Type B pancreatic cell (in vitro differentiated cells): ENCODE data around the gene MTO1. TPM values are rescaled to one million over a fixed set of nuclear protein-coding genes. Genes with fewer than 3 reads are reported as not detected.
"Not testable (repeated sequence)": the region's sequence is repeated elsewhere in the genome, so short reads cannot be mapped to it uniquely, and the experiment has no call there.

Experiments
- DNase-seq: peaks from one replicate; pipeline ENCODE4 v3.0.0; 2021; ENCODE audit warnings: mixed read lengths; ENCODE audit not compliant: unreplicated experiment; ENCODE audit errors: extremely low spot score
- H3K27ac Mint-ChIP-seq: 2 replicates; pipeline ENCODE4 v1.8.0; 2021; ENCODE audit warnings: mild to moderate bottlenecking, mixed read lengths
- H3K27me3 Mint-ChIP-seq: 2 replicates; pipeline ENCODE4 v1.8.0; 2021; ENCODE audit warnings: mixed read lengths
- H3K36me3 Mint-ChIP-seq: 2 replicates; pipeline ENCODE4 v1.8.0; 2021; ENCODE audit warnings: mixed read lengths
- H3K4me1 Mint-ChIP-seq: one replicate; pipeline ENCODE4 v1.8.0; 2021; ENCODE audit warnings: mixed read lengths; ENCODE audit not compliant: unreplicated experiment
- H3K4me3 Mint-ChIP-seq: 2 replicates; pipeline ENCODE4 v1.8.0; 2021; ENCODE audit warnings: mild to moderate bottlenecking, mixed read lengths
- H3K9me3 Mint-ChIP-seq: 2 replicates; pipeline ENCODE4 v1.8.0; 2021; ENCODE audit warnings: mixed read lengths
- CTCF ChIP-seq: fragments of 200-600 bp; sonication (generic); conservative IDR thresholded peaks from 2 replicates; pipeline ENCODE4 v1.5.0; 2021; ENCODE audit warnings: antibody characterized with exemption, mild to moderate bottlenecking
- total RNA-seq: library from RNA; stranded (reverse); gene quantifications from 2 replicates; pipeline ENCODE4 v1.2.1, GENCODE V29; 2021; ENCODE audit warnings: low replicate concordance

The MTO1 gene
- total RNA-seq, 1 donor from 2014 or later: 28.0 TPM

GRCh38 chr6:73435236-73435635 is 26.3 kb upstream of the MTO1 start:
- H3K9me3 Mint-ChIP-seq: no peaks in the 10 kb centered on the region
- no peak overlapping the region for H3K27ac Mint-ChIP-seq
- H3K36me3 Mint-ChIP-seq: no peaks in the 10 kb centered on the region
- TF ChIP-seq CTCF: no peak
- H3K27me3 Mint-ChIP-seq: no peaks in the 10 kb centered on the region
- no peaks in the 10 kb centered on the region for H3K4me1 Mint-ChIP-seq
- H3K4me3 Mint-ChIP-seq: no peak overlapping the region
- no peak for DNase-seq

- Mint-ChIP-seq H3K27me3 (peaks cover 5% of the 10 kb centered on the region), H3K27ac (no peak overlapping the region), H3K4me1 (no peaks in the 10 kb centered on the region), H3K36me3 (no peaks in the 10 kb centered on the region), H3K4me3 (no peak overlapping the region), H3K9me3 (no peaks in the 10 kb centered on the region)
- DNase-seq: no peak
- no peak for TF ChIP-seq CTCF
Observed at GRCh38 chr6:73443555-73443954, 18.0 kb upstream of the MTO1 start.

- Mint-ChIP-seq H3K36me3 (no peaks in the 10 kb centered on the region), H3K9me3 (no peaks in the 10 kb centered on the region), H3K4me1 (no peaks in the 10 kb centered on the region), H3K27ac (no peak overlapping the region), H3K4me3 (peak overlapping the region; percentile 65), H3K27me3 (peaks cover 19% of the 10 kb centered on the region)
- DNase-seq: no peak
- TF ChIP-seq CTCF: no peak
Observed at GRCh38 chr6:73451223-73452106, 10.1 kb upstream of the MTO1 start.

GRCh38 chr6:73452107-73452461 is 9.5 kb upstream of the MTO1 start, which contains the start of gene CGAS:
Gene CGAS (minus strand): TSS chr6:73452297. CDS start chr6:73452181, 116 bp downstream.
- no peak for DNase-seq
- no peaks in the 10 kb centered on the region for H3K36me3 Mint-ChIP-seq
- peaks cover 19% of the 10 kb centered on the region for H3K27me3 Mint-ChIP-seq
- TF ChIP-seq CTCF: no peak
- no peaks in the 10 kb centered on the region for H3K4me1 Mint-ChIP-seq
- H3K27ac Mint-ChIP-seq: no peak within 1 kb of the TSS
- H3K9me3 Mint-ChIP-seq: no peaks in the 10 kb centered on the region
- H3K4me3 Mint-ChIP-seq: peak within 1 kb of the TSS; percentile 65

- no peak for DNase-seq
- Mint-ChIP-seq H3K27me3 (peaks cover 4% of the 10 kb centered on the region), H3K4me3 (no peak overlapping the region), H3K9me3 (no peaks in the 10 kb centered on the region), H3K36me3 (no peaks in the 10 kb centered on the region), H3K4me1 (no peaks in the 10 kb centered on the region), H3K27ac (no peak overlapping the region)
- no peak for TF ChIP-seq CTCF
Observed at GRCh38 chr6:73455865-73456629, 5.5 kb upstream of the MTO1 start.

GRCh38 chr6:73459474-73459873 is 2.1 kb upstream of the MTO1 start:
- not testable (repeated sequence) for H3K27ac Mint-ChIP-seq, H3K4me3 Mint-ChIP-seq, H3K9me3 Mint-ChIP-seq, H3K27me3 Mint-ChIP-seq, H3K4me1 Mint-ChIP-seq, DNase-seq, H3K36me3 Mint-ChIP-seq
